Stomach (tissue), 4 donors: ENCODE data around the gene RAB3GAP2.
"Not testable (repeated sequence)": the region's sequence is repeated elsewhere in the genome, so short reads cannot be mapped to it uniquely, and the experiment has no call there.

Source experiments
- CTCF ChIP-seq, 7 experiments: fragments of 450-650 bp in 4 of 7; fragments of 200-600 bp in 3 of 7; sonication (generic) in 3 of 7; IDR thresholded peaks; one replicate each; pipeline ENCODE4 v1.5.1; 2016 to 2019; ENCODE audit warnings: antibody characterized with exemption in 7 of 7, control low read depth in 2 of 7, mild to moderate bottlenecking in 1 of 7
- POLR2A ChIP-seq, 4 donors: fragments of 450-650 bp; IDR thresholded peaks; one replicate each; pipeline ENCODE4 v1.6.1; 2016; ENCODE audit warnings: antibody characterized with exemption in 4 of 4, control low read depth in 2 of 4, mild to moderate bottlenecking in 1 of 4, moderate library complexity in 1 of 4
- POLR2AphosphoS5 ChIP-seq, 3 donors: sonication (generic); formaldehyde crosslinking; IDR thresholded peaks; one replicate each; pipeline ENCODE4 v1.6.1; 2016; ENCODE audit warnings: antibody characterized with exemption in 3 of 3

- not testable (repeated sequence) for TF ChIP-seq POLR2A, POLR2AphosphoS5, CTCF (IDR thresholded peaks at IDR 0.05)
These were observed 12.5 kb downstream of the RAB3GAP2 start for GRCh38 chr1:220259756-220260155.
